ENCODE data around the gene ARID5A. TPM values are rescaled to one million over a fixed set of nuclear protein-coding genes. Genes with fewer than 3 reads are reported as not detected.
A peak's percentile ranks its signal among the peaks of the same experiment; 100 is the strongest.

The ARID5A gene
- total and polyA plus RNA-seq, 2 of the 13 experiments (the other 11 are each of a cell fraction or from before 2014, with no cell fraction given), result 6.0 to 9.5 TPM

GRCh38 chr2:96537066-96537733 lies 648 bp downstream of the ARID5A start (continued):
- 0 out of 2 replicates have a peak, but pooled peaks have one; percentile 0 for TF ChIP-seq ARID4A (CRISPR knock-in tag; IDR thresholded peaks at IDR 0.05; ENCODE audit: borderline replicate concordance)
- TF ChIP-seq ZGPAT (CRISPR knock-in tag; IDR thresholded peaks at IDR 0.05), result peak; percentile 20; the same call in 1 of the 2 replicates
- 0 out of 2 replicates have a peak, but pooled peaks have one; percentile 55 for TF ChIP-seq ZNF703 (CRISPR knock-in tag; IDR thresholded peaks at IDR 0.05; ENCODE audit: borderline replicate concordance)
- no peak for TF ChIP-seq ZNF746 (CRISPR knock-in tag; IDR thresholded peaks at IDR 0.05)
- TF ChIP-seq PHF8 (CRISPR knock-in tag; IDR thresholded peaks at IDR 0.05), result peak; percentile 7; the same call in 1 of the 2 replicates
- TF ChIP-seq REL (CRISPR knock-in tag; conservative IDR thresholded peaks at IDR 0.05), result 0 out of 2 replicates have a peak, but pooled peaks have one; percentile 38
- TF ChIP-seq REPIN1 (CRISPR knock-in tag; IDR thresholded peaks at IDR 0.05; ENCODE audit: borderline replicate concordance, low read depth), result 0 out of 2 replicates have a peak, but pooled peaks have one; percentile 20
- TF ChIP-seq ZNF800 (CRISPR knock-in tag; IDR thresholded peaks at IDR 0.05), result peak; percentile 63; the same call in 1 of the 2 replicates
- TF ChIP-seq MXD1 (CRISPR knock-in tag; IDR thresholded peaks at IDR 0.05), result peak; percentile 4
- TF ChIP-seq ZMAT5 (CRISPR knock-in tag; IDR thresholded peaks at IDR 0.05; ENCODE audit: borderline replicate concordance, low read depth), result 0 out of 2 replicates have a peak, but pooled peaks have one; percentile 40
- peak; percentile 78 for TF ChIP-seq HNRNPLL (IDR thresholded peaks at IDR 0.05; ENCODE audit: low read depth, low read length, poor library complexity, severe bottlenecking)
- TF ChIP-seq ZNF510 (CRISPR knock-in tag; IDR thresholded peaks at IDR 0.05; ENCODE audit: low read depth), result no peak
- TF ChIP-seq FOXC1 (CRISPR knock-in tag; IDR thresholded peaks at IDR 0.05; ENCODE audit: borderline replicate concordance), result no peak
- 0 out of 2 replicates have a peak, but pooled peaks have one; percentile 59 for TF ChIP-seq NFATC3 (CRISPR knock-in tag; IDR thresholded peaks at IDR 0.05)
- no peak for TF ChIP-seq ZNF10 (CRISPR knock-in tag; IDR thresholded peaks at IDR 0.05; ENCODE audit: borderline replicate concordance, low read depth)
- TF ChIP-seq ZSCAN12 (CRISPR knock-in tag; IDR thresholded peaks at IDR 0.05), result 0 out of 2 replicates have a peak, but pooled peaks have one; percentile 11
- TF ChIP-seq ZNF430 (CRISPR knock-in tag; IDR thresholded peaks at IDR 0.05), result peak; percentile 36; the same call in 1 of the 2 replicates
- TF ChIP-seq ZNF768 (CRISPR knock-in tag; IDR thresholded peaks at IDR 0.05), result 0 out of 2 replicates have a peak, but pooled peaks have one; percentile 7
